GM18909 (cell line): Measurements from ENCODE around the gene CCDC15.
"Not testable (repeated sequence)": the region's sequence is repeated elsewhere in the genome, so short reads cannot be mapped to it uniquely, and the experiment has no call there.

Experiments used
- ATAC-seq: cut with Tn5 transposase; IDR thresholded peaks from one replicate; pipeline ENCODE4 v1.9.1; 2021; ENCODE audit warnings: mild to moderate bottlenecking; ENCODE audit not compliant: unreplicated experiment, poor library complexity

CCDC15 gene

GRCh38 chr11:124987096-124987495 is 33.1 kb downstream of the CCDC15 start:
- ATAC-seq: no peak

DNA sequence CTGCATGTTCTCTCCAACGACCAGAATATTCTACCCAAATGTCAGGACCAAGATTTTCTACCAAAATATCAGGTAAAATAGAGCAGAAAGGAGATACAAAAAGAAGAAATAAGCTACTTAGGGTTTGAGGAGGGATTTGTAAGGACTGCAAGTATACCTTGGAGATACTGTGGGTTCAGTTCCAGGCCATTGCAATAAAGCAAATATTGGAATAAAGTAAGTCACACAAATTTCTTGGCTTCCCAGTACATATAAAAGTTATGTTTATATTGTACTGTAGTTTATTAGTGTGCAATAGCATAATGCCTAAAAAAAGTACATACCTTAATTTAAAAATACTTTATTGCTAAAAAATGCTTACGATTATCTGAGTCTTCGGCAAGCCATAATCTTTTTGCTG is 34.1 kb downstream of the CCDC15 start:
- no peak for ATAC-seq

DNA sequence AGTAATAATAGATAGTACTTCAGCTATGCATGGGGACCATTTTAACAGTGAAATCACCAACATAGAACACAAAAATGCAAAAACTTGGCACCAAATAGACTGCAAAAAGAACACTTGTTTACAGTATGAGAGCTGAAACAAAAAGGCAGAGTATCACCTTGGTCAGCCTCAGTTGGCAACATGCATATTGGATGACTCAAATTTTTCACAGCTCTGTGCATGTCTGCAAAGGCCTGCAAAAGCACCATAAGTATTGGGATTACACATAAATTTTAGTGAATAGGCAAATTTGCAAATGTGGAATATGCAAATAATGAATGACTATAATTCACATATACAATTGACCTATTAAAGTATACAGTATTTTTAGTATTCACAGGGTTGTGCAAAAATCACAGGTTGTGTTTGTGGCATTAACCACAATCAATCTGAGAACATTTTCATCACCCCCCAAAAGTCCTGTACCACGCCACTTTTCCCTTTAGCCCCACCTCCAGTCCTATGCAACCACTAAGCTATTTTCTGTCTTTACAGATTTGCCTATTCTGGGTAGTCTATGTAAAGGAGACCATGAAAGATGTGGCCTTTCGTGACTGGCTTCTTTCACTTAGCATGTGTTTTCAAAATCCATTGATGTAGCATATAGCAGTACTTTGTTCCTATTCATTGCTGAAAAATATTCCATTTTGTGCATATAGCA is 47.2 kb downstream of the CCDC15 start:
- no peak for ATAC-seq

DNA sequence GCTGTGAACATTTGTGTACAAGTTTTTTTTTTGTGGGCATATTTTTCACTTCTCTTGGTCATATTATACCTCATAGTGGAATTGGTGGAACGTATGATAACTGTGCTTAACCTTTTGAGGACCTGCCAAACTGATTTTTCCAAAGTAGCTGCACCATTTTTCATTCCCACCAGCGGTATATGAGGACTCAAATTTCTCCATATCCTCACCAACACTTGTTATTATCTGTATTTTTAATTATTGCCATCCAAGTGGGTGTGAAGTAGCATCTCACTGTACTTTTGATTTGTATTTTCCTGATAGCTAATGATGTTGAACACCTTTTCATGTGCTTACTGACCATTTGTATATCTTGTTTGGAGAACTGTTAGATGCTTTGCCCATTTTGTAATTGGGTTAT is 47.8 kb downstream of the CCDC15 start:
- ATAC-seq: no peak

DNA sequence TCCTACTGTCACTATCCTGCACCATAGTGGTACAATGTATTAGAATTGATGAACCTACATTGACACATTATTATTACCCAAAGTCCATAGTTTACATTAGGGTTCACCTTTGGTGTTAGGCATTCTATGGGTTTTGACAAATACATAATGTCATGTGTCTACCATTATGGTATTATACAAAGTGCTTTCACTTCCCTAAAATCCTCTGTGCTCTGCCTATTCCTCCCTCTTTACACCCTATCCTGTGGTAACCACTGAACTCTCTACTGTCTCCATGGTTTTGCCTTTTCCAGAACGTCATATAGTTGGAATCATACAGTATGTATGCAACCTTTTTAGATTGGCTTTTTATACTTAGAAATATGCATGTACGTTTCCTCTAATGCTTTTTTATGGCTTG is 51.5 kb downstream of the CCDC15 start:
- no peak for ATAC-seq

- no peak for ATAC-seq
Measured at GRCh38 chr11:125016413-125016812, 62.4 kb downstream of the CCDC15 start.

- no peak for ATAC-seq
Measured at GRCh38 chr11:125020342-125020741, 66.3 kb downstream of the CCDC15 start.

DNA sequence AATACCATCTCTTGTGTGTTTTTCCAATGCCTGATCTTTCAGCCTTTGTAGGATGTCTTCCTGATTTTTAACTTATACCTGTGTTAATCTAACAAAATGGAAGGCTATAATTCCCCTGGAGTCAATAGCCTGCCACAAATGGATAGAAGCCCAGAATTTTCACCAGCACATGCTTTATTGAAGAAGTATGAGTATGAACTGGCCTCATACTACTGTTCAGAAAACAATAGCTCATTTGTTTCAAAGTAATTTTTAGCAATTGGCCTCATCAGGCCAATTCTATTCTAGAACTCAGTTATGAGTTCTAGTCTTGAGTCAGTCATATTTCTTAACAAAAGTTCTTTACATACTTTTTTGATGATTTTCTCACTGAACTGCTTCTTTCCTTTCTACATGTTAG is 68.5 kb downstream of the CCDC15 start:
- no peak for ATAC-seq

- ATAC-seq: no peak
Measured at GRCh38 chr11:125025968-125026367, 72.0 kb downstream of the CCDC15 start.

DNA sequence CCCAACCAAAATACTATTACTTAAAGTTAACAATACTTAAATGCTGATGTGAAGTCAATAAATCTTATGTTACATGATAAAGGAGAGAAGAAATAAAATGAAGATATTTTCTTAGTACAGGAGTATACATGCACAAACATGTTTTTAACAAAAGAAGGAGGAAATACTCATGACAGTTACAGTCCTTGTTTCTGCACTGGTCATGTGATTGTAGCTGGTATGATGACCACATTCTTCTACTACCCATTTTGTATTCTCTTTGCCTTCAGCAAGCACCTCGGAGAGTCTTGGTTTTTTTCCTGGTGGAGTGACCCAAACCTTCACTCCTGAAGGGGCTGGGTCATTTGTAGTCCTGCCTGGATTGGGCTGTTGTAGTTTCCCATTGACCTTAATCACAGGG is 75.4 kb downstream of the CCDC15 start:
- ATAC-seq: not testable (repeated sequence)

- ATAC-seq: no peak
Measured at GRCh38 chr11:125036933-125037332, 82.9 kb downstream of the CCDC15 start.

- no peak for ATAC-seq
Measured at GRCh38 chr11:125049164-125049792, 95.3 kb downstream of the CCDC15 start.

DNA sequence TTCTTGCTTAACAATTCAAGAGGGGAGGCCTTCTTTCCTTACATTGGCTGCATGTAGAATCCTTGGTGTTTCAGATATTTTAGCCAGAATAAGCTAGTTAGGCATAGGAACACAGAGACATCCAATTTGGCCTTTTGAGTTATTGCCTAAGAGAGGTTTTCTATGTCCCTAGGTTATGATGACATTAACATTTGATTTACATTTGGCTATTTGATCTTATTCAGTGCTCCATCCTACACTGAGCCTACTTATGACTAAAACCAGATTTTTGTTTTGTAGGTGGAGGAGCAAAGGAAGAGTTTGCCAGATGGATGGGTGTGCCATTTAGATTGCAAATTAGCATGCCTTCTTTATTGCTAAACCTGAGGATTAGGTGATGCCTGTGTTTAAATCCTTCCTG is 98.0 kb downstream of the CCDC15 start:
- ATAC-seq: no peak

DNA sequence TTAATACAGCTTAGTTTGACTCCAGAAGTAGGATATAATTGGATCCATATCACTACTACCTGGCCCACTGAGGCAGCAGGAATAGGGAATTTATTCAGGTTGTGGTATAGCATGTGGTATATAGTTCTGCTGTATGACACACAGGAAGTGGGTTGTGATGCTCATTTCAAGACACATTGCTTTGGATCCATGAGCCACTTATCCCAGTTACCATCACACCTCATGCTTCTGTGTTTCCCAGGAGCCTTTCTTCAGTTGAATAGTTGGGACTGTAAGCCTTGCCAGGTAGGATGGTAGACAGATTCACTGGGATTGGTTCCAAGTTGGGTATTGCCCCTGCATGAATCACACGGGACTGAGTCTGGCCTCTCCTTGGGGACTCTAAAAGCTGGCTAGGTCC is 99.2 kb downstream of the CCDC15 start:
- no peak for ATAC-seq

DNA sequence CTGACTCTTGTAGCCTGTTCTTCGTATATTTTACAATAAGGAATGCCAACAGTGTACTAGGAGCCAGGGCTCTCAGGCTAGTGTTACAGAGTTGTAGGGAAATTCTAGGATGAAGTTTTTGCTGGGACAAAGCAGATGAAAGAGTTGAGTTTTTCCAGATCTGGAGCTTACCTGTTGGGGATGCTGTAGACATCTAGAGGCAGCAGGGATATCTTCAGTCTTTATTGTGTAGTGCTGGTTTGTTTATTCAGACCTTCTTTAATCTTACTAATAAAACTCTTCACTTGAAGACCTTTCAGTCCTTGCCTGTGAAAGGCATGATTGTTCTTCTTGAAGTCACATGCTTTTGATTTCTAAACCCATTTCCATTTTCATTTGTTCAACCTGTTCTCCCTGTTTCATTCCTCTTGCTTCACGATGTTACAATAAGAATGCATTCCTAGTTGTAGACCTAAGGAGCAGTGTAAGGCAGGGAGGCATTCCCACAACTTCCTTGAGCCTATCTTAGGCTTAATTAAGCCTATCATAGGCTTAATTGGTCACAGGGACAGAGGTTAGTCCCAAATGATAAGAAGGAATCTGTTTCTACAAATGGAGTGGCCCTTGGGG is 101.2 kb downstream of the CCDC15 start:
- no peak for ATAC-seq

DNA sequence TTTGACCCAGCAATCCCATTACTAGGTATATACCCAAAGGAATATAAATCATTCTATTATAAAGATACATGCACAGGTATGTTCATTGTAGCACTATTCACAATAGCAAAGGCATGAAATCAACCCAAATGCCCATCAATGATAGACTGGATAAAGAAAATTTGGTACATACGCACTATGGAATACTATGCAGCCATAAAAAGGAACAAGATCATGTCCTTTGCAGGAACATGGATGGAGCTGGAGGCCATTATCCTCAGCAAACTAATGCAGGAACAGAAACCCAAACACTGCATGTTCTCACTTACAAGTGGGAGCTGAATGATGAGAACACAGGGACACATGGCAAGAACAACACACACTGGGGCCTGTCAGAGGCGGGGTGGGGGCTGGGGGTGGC is 102.1 kb downstream of the CCDC15 start:
- not testable (repeated sequence) for ATAC-seq

- ATAC-seq: no peak
Measured at GRCh38 chr11:125056931-125057692, 103.1 kb downstream of the CCDC15 start.

GRCh38 chr11:125057693-125058016 is 103.7 kb downstream of the CCDC15 start:
- no peak for ATAC-seq

- no peak for ATAC-seq
Measured at GRCh38 chr11:125061281-125061680, 107.3 kb downstream of the CCDC15 start.

GRCh38 chr11:125062218-125062930 is 108.4 kb downstream of the CCDC15 start:
- no peak for ATAC-seq
